A673 (cell line): ENCODE data around the gene BBX.

Experiments
- EZH2 ChIP-seq: fragments of 200-600 bp; sonication (generic); IDR thresholded peaks from 2 replicates; pipeline ENCODE4 v1.6.1; 2017; ENCODE audit warnings: borderline replicate concordance, low read depth, mild to moderate bottlenecking, mixed read lengths, antibody characterized with exemption, low read length; ENCODE audit not compliant: poor library complexity, severe bottlenecking
- TF ChIP-seq, protein P1 (sequence below): fragments of 300-800, 200-600 bp; sonication (generic); conservative IDR thresholded peaks from 2 replicates; pipeline ENCODE4 v1.5.1; 2017; ENCODE audit warnings: low read depth, mild to moderate bottlenecking, antibody characterized with exemption, low read length, moderate library complexity, mixed read lengths

GRCh38 chr3:107718547-107718946, 195.8 kb downstream of the BBX start:
- TF ChIP-seq, protein P1, sequence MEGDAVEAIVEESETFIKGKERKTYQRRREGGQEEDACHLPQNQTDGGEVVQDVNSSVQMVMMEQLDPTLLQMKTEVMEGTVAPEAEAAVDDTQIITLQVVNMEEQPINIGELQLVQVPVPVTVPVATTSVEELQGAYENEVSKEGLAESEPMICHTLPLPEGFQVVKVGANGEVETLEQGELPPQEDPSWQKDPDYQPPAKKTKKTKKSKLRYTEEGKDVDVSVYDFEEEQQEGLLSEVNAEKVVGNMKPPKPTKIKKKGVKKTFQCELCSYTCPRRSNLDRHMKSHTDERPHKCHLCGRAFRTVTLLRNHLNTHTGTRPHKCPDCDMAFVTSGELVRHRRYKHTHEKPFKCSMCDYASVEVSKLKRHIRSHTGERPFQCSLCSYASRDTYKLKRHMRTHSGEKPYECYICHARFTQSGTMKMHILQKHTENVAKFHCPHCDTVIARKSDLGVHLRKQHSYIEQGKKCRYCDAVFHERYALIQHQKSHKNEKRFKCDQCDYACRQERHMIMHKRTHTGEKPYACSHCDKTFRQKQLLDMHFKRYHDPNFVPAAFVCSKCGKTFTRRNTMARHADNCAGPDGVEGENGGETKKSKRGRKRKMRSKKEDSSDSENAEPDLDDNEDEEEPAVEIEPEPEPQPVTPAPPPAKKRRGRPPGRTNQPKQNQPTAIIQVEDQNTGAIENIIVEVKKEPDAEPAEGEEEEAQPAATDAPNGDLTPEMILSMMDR: no peak
- no peak for TF ChIP-seq EZH2
